Naive thymus-derived CD4-positive, alpha-beta T cell (primary cell): ENCODE results near the gene CDH18. TPM values are rescaled to one million over a fixed set of nuclear protein-coding genes. Genes with fewer than 3 reads are reported as not detected.
"Not testable (repeated sequence)": the region's sequence is repeated elsewhere in the genome, so short reads cannot be mapped to it uniquely, and the experiment has no call there.

Experiments
- ATAC-seq: fragments of 150-1000 bp; cut with Tn5 transposase; 2 replicates; pipeline ENCODE4 v1.10.0; 2021; ENCODE audit warnings: mild to moderate bottlenecking, moderate library complexity
- CTCF ChIA-PET: fragments of 350-600 bp; sonication (Branson Sonifier 250); formaldehyde crosslinking; loops from one replicate; lab custom pipeline; 2021; ENCODE audit warnings: antibody characterized with exemption; lab: Charles Lee
- POLR2A ChIA-PET: fragments of 350-600 bp; sonication (Branson Sonifier 250); formaldehyde crosslinking; loops from one replicate; lab custom pipeline; 2021; ENCODE audit warnings: antibody characterized with exemption, inconsistent platforms; lab: Charles Lee
- DNase-seq, 9 donors: peaks; one replicate each; pipeline versions ENCODE4 v3.0.0 to v3.0.0-alpha.2; 2020 to 2022; ENCODE audit warnings: mixed read lengths in 1 of 9
- H3K27ac ChIP-seq: one replicate; pipeline ENCODE4 v1.7.0; 2013; ENCODE audit warnings: mild to moderate bottlenecking, low read depth, low read length, moderate library complexity
- H3K27me3 ChIP-seq, 2 donors: one replicate each; pipeline ENCODE4 v1.7.0; 2013; ENCODE audit warnings: low read length in 2 of 2, mild to moderate bottlenecking in 2 of 2, moderate library complexity in 2 of 2; ENCODE audit not compliant: control insufficient read depth in 2 of 2, insufficient read depth in 2 of 2
- H3K36me3 ChIP-seq, 3 experiments: 1 replicate in 2 of 3; 2 replicates in 1 of 3; pipeline ENCODE4 v1.7.0; 2013; ENCODE audit warnings: low read length in 3 of 3, mild to moderate bottlenecking in 3 of 3, moderate library complexity in 1 of 3; ENCODE audit not compliant: insufficient read depth in 3 of 3, control insufficient read depth in 2 of 3
- H3K4me1 ChIP-seq, 2 donors: one replicate each; pipeline ENCODE4 v1.7.0; 2013; ENCODE audit warnings: low read length in 2 of 2, mild to moderate bottlenecking in 2 of 2, moderate library complexity in 1 of 2; ENCODE audit not compliant: control insufficient read depth in 2 of 2, insufficient read depth in 2 of 2
- H3K4me3 ChIP-seq: 2 replicates; pipeline ENCODE4 v1.7.0; 2013; ENCODE audit warnings: mild to moderate bottlenecking, low read length
- H3K9me3 ChIP-seq, 3 experiments: 1 replicate in 2 of 3; 2 replicates in 1 of 3; pipeline ENCODE4 v1.7.0; 2013; ENCODE audit warnings: low read length in 3 of 3; ENCODE audit not compliant: control insufficient read depth in 2 of 3
- H3K27ac Mint-ChIP-seq, 9 donors: one replicate each; pipeline ENCODE4 v1.8.0; 2020 to 2022; ENCODE audit warnings: mixed read lengths in 9 of 9, mild to moderate bottlenecking in 8 of 9, moderate library complexity in 5 of 9, inconsistent platforms in 2 of 9
- H3K27me3 Mint-ChIP-seq, 5 donors: one replicate each; pipeline ENCODE4 v1.8.0; 2021 to 2022; ENCODE audit warnings: mixed read lengths in 5 of 5, mild to moderate bottlenecking in 1 of 5
- H3K36me3 Mint-ChIP-seq, 5 donors: one replicate each; pipeline ENCODE4 v1.8.0; 2020 to 2022; ENCODE audit warnings: mixed read lengths in 5 of 5, mild to moderate bottlenecking in 3 of 5, inconsistent platforms in 1 of 5
- H3K4me1 Mint-ChIP-seq, 7 donors: one replicate each; pipeline ENCODE4 v1.8.0; 2020 to 2022; ENCODE audit warnings: mixed read lengths in 7 of 7, mild to moderate bottlenecking in 3 of 7, inconsistent platforms in 1 of 7
- H3K4me3 Mint-ChIP-seq, 10 donors: one replicate each; pipeline ENCODE4 v1.8.0; 2020 to 2022; ENCODE audit warnings: mild to moderate bottlenecking in 10 of 10, mixed read lengths in 10 of 10, moderate library complexity in 6 of 10, inconsistent platforms in 2 of 10
- H3K9me3 Mint-ChIP-seq, 11 donors: one replicate each; pipeline ENCODE4 v1.8.0; 2020 to 2022; ENCODE audit warnings: mixed read lengths in 11 of 11, mild to moderate bottlenecking in 4 of 11, inconsistent platforms in 1 of 11, moderate library complexity in 1 of 11
- intact Hi-C, 2 donors: fragments of 100-400 bp; cut with micrococcal nuclease; formaldehyde crosslinking; loops; one replicate each; pipeline ENCODE4 v1.15.1; 2023
- polyA plus RNA-seq, 2 donors: library from polyadenylated mRNA; unstranded; fragments of 300-500 nt; fragmentation: Illumina TruSeq; gene quantifications; one replicate each; pipeline ENCODE4 v1.2.3, GENCODE V29; 2021
- total RNA-seq, 6 experiments: library from RNA in 5 of 6; stranded (reverse) in 5 of 6; gene quantifications; 1 replicate in 5 of 6; 2 replicates in 1 of 6; pipeline ENCODE4 v1.2.3 and lab custom pipeline; 2021 to 2026

Gene CDH18
- total and polyA plus RNA-seq, 7 experiments from 2014 or later, result not detected

DNA sequence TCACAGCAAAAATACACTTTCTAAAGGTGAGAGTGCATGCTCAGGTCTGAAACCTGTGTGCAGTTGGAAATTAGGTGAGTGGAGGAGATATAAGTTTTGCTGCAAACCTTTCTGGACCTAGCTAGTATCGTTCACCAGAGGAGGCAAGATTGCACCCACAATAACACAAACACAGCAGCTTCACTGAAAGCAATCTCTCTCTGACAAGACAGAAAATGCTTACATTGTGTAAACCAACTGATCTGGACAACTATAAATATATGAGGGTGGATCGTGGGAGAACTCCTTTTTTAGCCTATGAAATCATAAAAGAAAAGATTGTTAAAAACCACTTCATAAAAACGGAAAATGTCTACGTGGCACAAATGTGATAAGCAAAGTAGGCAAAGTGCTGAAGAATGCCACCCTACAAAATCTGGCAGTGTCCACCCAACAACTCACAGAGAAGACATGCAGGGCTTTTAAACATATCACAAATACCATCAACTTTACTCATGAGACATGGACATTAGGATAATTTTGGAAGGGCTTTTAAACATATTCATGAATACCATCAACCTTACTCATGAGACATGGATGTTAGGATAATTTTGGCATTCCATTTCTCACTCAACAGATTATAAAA, 134.3 kb downstream of the CDH18 start:
- Mint-ChIP-seq H3K27me3 (no peaks in the 10 kb centered on the region), H3K4me3 (no peak overlapping the region), H3K36me3 (no peaks in the 10 kb centered on the region), H3K27ac (no peak overlapping the region), H3K4me1 (no peaks in the 10 kb centered on the region), H3K9me3 (peaks cover 0 to 16% (median 4%) of the 10 kb centered on the region in 11 donors)
- H3K4me1 ChIP-seq, result no peaks in the 10 kb centered on the region
- H3K27me3 ChIP-seq, result no peaks in the 10 kb centered on the region
- no peaks in the 10 kb centered on the region for H3K36me3 ChIP-seq
- intact Hi-C loops, result no loop called here
- ATAC-seq, result no peak
- POLR2A ChIA-PET, result no interaction called here
- H3K9me3 ChIP-seq, result peaks cover 0 to 4% (median 0%) of the 10 kb centered on the region in 3 experiments
- CTCF ChIA-PET, result no interaction called here
- H3K27ac ChIP-seq, result no peak overlapping the region
- DNase-seq, result no peak
- H3K4me3 ChIP-seq, result no peak overlapping the region

DNA sequence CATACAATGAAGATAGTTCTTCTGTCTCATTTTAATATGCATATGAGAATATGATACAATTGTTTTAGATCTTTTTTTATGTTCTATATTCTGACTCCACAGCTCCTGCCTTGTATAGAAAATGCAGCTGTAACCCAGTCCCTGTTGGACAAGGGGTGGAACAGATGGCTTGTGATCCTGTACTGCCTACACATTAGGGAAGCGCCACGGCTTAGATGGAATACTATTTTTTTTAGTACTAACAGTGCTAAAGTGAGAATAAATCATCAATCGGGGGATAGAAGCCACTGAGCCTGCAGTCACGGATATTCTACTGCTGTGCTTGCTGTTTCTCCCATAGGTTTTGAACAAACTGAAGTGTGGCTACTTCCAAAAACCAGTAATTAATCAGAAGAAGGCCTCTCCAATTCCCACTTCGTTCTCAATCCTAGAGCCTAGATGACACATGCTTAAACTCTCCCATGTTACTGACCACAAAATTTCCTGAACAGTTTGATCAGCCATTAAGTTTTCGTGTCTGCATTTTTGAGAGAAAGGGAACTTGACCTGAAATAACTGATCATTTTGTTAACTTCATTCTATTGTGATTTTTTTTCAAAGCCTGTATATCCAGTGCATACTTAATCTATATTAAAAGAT, 150.3 kb downstream of the CDH18 start:
- H3K4me3 ChIP-seq, result no peak overlapping the region
- DNase-seq (no peak), ATAC-seq (no peak)
- Mint-ChIP-seq H3K9me3 (peaks cover 2 to 42% (median 21%) of the 10 kb centered on the region in 11 donors), H3K4me3 (no peak overlapping the region), H3K27me3 (no peaks in the 10 kb centered on the region), H3K27ac (no peak overlapping the region), H3K4me1 (no peaks in the 10 kb centered on the region), H3K36me3 (peaks cover 0 to 10% (median 0%) of the 10 kb centered on the region in 5 donors)
- ChIA-PET POLR2A (no interaction called here), CTCF (no interaction called here)
- intact Hi-C loops, result no loop called here
- H3K27me3 ChIP-seq, result no peaks in the 10 kb centered on the region
- H3K27ac ChIP-seq, result no peak overlapping the region
- no peaks in the 10 kb centered on the region for H3K36me3 ChIP-seq
- H3K9me3 ChIP-seq, result no peaks in the 10 kb centered on the region
- no peaks in the 10 kb centered on the region for H3K4me1 ChIP-seq

DNA sequence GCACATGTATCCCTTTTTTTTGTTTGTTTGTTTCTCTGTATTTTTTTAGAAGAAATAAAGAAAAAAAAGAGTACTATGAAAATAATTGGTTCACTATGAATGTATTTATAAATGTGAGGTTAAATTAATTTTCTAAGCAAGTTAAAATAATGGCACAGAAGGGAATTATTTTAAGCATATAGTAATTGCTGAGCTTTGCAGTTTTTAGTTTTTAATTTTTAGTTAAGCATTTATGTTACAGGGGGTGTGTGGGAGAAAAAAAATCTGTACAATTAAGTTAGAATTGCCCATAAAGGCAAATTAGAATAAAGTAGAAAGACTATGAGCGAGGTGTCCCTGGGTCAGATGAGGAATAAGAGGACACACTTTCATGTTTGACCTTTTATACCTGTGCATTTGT, 152.6 kb downstream of the CDH18 start:
- H3K27me3 Mint-ChIP-seq, result no peaks in the 10 kb centered on the region
- H3K4me1 Mint-ChIP-seq, result no peaks in the 10 kb centered on the region
- Histone ChIP-seq H3K4me3 (no peak overlapping the region), H3K36me3 (no peaks in the 10 kb centered on the region), H3K27me3 (no peaks in the 10 kb centered on the region), H3K27ac (no peak overlapping the region), H3K9me3 (no peaks in the 10 kb centered on the region), H3K4me1 (no peaks in the 10 kb centered on the region)
- CTCF ChIA-PET, result no interaction called here
- POLR2A ChIA-PET, result no interaction called here
- H3K4me3 Mint-ChIP-seq, result no peak overlapping the region
- DNase-seq (no peak), ATAC-seq (no peak)
- intact Hi-C loops, result no loop called here
- peaks cover 2 to 43% (median 21%) of the 10 kb centered on the region in 11 donors for H3K9me3 Mint-ChIP-seq
- no peak overlapping the region for H3K27ac Mint-ChIP-seq
- peaks cover 0 to 10% (median 0%) of the 10 kb centered on the region in 5 donors for H3K36me3 Mint-ChIP-seq

DNA sequence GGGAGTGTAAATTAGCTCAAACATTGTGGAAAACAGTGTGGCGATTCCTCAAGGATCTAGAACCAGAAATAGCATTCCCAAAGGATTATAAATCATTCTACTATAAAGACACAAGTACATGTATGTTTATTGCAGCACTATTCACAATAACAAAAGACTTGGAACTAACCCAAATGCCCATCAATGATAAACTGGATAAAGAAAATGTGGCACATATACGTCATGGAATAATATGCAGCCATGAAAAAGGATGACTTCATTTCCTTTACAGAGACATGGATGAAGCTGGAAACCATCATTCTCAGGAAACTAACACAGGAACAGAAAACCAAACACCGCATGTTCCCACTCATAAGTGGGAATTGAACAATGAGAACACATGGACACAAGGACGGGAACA, 175.3 kb downstream of the CDH18 start:
- H3K36me3 Mint-ChIP-seq, CTCF ChIA-PET, H3K4me1 ChIP-seq, H3K27ac ChIP-seq, DNase-seq, H3K4me3 ChIP-seq, H3K36me3 ChIP-seq, H3K27me3 ChIP-seq, H3K27ac Mint-ChIP-seq, H3K4me3 Mint-ChIP-seq, ATAC-seq, H3K4me1 Mint-ChIP-seq, H3K9me3 ChIP-seq, intact Hi-C loops, H3K27me3 Mint-ChIP-seq, POLR2A ChIA-PET: not testable (repeated sequence)
- peaks cover 0 to 18% (median 11%) of the 10 kb centered on the region in 11 donors for H3K9me3 Mint-ChIP-seq

DNA sequence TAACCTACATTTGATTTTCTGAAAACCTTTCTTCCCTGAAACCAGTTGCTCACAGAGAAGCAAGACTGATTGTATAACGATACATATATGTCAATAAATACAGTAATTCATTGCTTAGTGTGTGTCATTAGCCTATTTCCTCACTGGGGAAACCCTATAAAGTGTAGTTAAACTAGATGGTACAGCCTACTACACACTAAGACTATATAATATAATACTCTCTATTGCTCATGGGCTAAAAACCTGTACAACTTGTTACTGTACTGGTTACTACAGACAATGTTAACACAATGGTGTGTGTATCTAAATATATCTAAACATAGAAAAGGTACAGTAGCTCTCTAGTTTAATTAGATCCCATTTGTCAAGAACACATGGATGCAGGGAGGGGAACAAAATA, 181.2 kb downstream of the CDH18 start:
- H3K4me1 Mint-ChIP-seq, result no peaks in the 10 kb centered on the region
- H3K4me1 ChIP-seq, result no peaks in the 10 kb centered on the region
- no peak overlapping the region for H3K4me3 ChIP-seq
- H3K27me3 ChIP-seq, result no peaks in the 10 kb centered on the region
- no peaks in the 10 kb centered on the region for H3K27me3 Mint-ChIP-seq
- no peak for DNase-seq
- ATAC-seq, result no peak
- no peaks in the 10 kb centered on the region for H3K36me3 ChIP-seq
- no peaks in the 10 kb centered on the region for H3K36me3 Mint-ChIP-seq
- no peaks in the 10 kb centered on the region for H3K9me3 ChIP-seq
- H3K4me3 Mint-ChIP-seq, result no peak overlapping the region
- intact Hi-C loops, result no loop called here
- H3K9me3 Mint-ChIP-seq, result peaks cover 2 to 10% (median 6%) of the 10 kb centered on the region in 11 donors
- H3K27ac ChIP-seq, result no peak overlapping the region
- ChIA-PET POLR2A (no interaction called here), CTCF (no interaction called here)
- H3K27ac Mint-ChIP-seq, result no peak overlapping the region

DNA sequence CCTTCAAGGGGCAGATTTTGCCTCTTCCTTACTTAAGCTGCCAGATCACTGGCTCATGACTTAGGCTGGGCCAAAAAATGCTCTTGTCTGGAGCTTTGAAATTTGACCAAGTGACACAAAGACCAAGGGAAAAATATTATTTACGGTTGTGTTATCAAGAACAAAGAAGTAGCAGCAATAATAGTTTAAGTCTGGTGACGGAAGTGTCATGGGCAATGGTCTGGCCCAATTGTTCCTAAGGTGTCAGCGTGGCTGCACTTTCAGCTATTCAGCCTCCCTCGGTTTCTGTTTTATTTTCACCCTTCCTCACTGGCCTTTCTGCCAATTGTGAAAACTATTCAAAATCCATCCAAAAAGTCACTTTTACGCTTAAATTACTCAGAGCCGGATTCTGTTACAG, 185.3 kb downstream of the CDH18 start:
- H3K4me1 Mint-ChIP-seq, result no peaks in the 10 kb centered on the region
- no peaks in the 10 kb centered on the region for H3K27me3 Mint-ChIP-seq
- POLR2A ChIA-PET, result no interaction called here

DNA sequence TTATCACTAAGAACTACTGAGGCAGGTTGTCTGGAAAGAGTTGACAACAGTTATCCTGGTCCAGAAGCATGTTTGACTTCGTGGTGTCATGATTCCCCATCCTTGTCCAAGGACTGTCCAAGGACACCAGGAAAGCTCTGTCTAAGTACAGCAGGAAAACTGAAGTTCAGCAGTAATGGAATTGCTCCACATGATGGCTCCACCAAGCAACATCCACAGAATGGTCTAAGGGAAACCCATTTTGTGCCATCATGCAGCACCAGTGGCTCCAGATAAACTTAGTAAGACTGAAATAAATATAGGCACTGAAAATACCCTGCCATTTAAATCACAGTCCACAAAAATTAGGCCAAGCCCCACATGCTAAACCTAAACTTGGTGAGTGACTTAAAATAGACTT, 192.8 kb downstream of the CDH18 start:
- no peaks in the 10 kb centered on the region for H3K4me1 Mint-ChIP-seq
- H3K27me3 Mint-ChIP-seq, result no peaks in the 10 kb centered on the region
- no peak overlapping the region for H3K4me3 Mint-ChIP-seq
- Histone ChIP-seq H3K9me3 (no peaks in the 10 kb centered on the region), H3K4me3 (no peak overlapping the region), H3K27me3 (no peaks in the 10 kb centered on the region), H3K27ac (no peak overlapping the region), H3K36me3 (no peaks in the 10 kb centered on the region), H3K4me1 (no peaks in the 10 kb centered on the region)
- DNase-seq, result no peak
- no peak for ATAC-seq
- no peaks in the 10 kb centered on the region for H3K36me3 Mint-ChIP-seq
- peaks cover 0 to 25% (median 6%) of the 10 kb centered on the region in 11 donors for H3K9me3 Mint-ChIP-seq
- CTCF ChIA-PET, result no interaction called here
- POLR2A ChIA-PET, result no interaction called here
- no peak overlapping the region for H3K27ac Mint-ChIP-seq
- intact Hi-C loops, result no loop called here

More for the DNA sequence above, 185.3 kb downstream of the CDH18 start:
- DNase-seq (no peak), ATAC-seq (no peak)
- Histone ChIP-seq H3K36me3 (no peaks in the 10 kb centered on the region), H3K4me1 (no peaks in the 10 kb centered on the region), H3K27ac (no peak overlapping the region), H3K9me3 (no peaks in the 10 kb centered on the region), H3K27me3 (no peaks in the 10 kb centered on the region), H3K4me3 (no peak overlapping the region)
- Mint-ChIP-seq H3K4me3 (no peak overlapping the region), H3K9me3 (peaks cover 0 to 9% (median 0%) of the 10 kb centered on the region in 11 donors), H3K27ac (no peak overlapping the region), H3K36me3 (no peaks in the 10 kb centered on the region)
- CTCF ChIA-PET, result no interaction called here
- intact Hi-C loops, result no loop called here
